HepG2 (cell line): ENCODE data around the gene SCYL1. TPM values are rescaled to one million over a fixed set of nuclear protein-coding genes. Genes with fewer than 3 reads are reported as not detected.

Experiments
- BRF2 ChIP-seq: sonication (generic); formaldehyde crosslinking; IDR thresholded peaks from 2 replicates; pipeline ENCODE4 v1.8.1; 2022; ENCODE audit warnings: mild to moderate bottlenecking, missing genetic modification reagents
- FOXM1 ChIP-seq: sonication (generic); formaldehyde crosslinking; IDR thresholded peaks from 2 replicates; pipeline ENCODE4 v1.5.0; 2020; ENCODE audit warnings: missing genetic modification reagents
- KAT7 ChIP-seq: IDR thresholded peaks from 2 replicates; pipeline ENCODE4 v1.6.1; 2018; ENCODE audit warnings: borderline replicate concordance, missing compliant biosample characterization
- KLF12 ChIP-seq: sonication (generic); formaldehyde crosslinking; IDR thresholded peaks from 2 replicates; pipeline ENCODE4 v1.4.0; 2020; ENCODE audit warnings: missing genetic modification reagents, borderline replicate concordance
- MED8 ChIP-seq: sonication (generic); formaldehyde crosslinking; IDR thresholded peaks from 2 replicates; pipeline ENCODE4 v1.8.1; 2023; ENCODE audit warnings: mild to moderate bottlenecking, missing genetic modification reagents; ENCODE audit not compliant: insufficient replicate concordance
- MTF2 ChIP-seq: sonication (generic); formaldehyde crosslinking; IDR thresholded peaks from 2 replicates; pipeline ENCODE4 v1.5.0; 2020; ENCODE audit warnings: missing genetic modification reagents, borderline replicate concordance
- NAIF1 ChIP-seq: sonication (generic); formaldehyde crosslinking; IDR thresholded peaks from 2 replicates; pipeline ENCODE4 v1.5.0; 2020; ENCODE audit warnings: mild to moderate bottlenecking, missing genetic modification reagents, borderline replicate concordance
- NFKBIZ ChIP-seq: IDR thresholded peaks from 2 replicates; pipeline ENCODE4 v1.6.1; 2018; ENCODE audit warnings: missing genetic modification reagents, missing compliant biosample characterization
- RAD21 ChIP-seq: fragments of 450-650 bp; formaldehyde crosslinking; IDR thresholded peaks from 2 replicates; pipeline ENCODE4 v1.5.0; 2020; ENCODE audit warnings: mild to moderate bottlenecking
- RXRA ChIP-seq: sonication (generic); formaldehyde crosslinking; IDR thresholded peaks from 2 replicates; pipeline ENCODE4 v1.5.1; 2020; ENCODE audit warnings: missing genetic modification reagents
- SOX6 ChIP-seq, 2 experiments: fragments of 450-650 bp in 1 of 2; sonication (generic) in 1 of 2; formaldehyde crosslinking in 1 of 2; IDR thresholded peaks; 2 replicates each; pipeline versions ENCODE4 v1.4.0 to v1.6.1; 2017 to 2020; ENCODE audit warnings: antibody characterized with exemption in 1 of 2, mild to moderate bottlenecking in 1 of 2, missing genetic modification reagents in 1 of 2
- TARDBP ChIP-seq: sonication (generic); formaldehyde crosslinking; IDR thresholded peaks from 2 replicates; pipeline ENCODE4 v1.8.0; 2022; ENCODE audit warnings: mild to moderate bottlenecking, missing genetic modification reagents
- TFDP2 ChIP-seq: sonication (generic); formaldehyde crosslinking; IDR thresholded peaks from 2 replicates; pipeline ENCODE4 v1.4.0; 2020; ENCODE audit warnings: missing genetic modification reagents
- ZBTB43 ChIP-seq: sonication (generic); formaldehyde crosslinking; conservative IDR thresholded peaks from 2 replicates; pipeline ENCODE4 v1.4.0; 2020; ENCODE audit warnings: missing genetic modification reagents
- ZNF101 ChIP-seq: sonication (generic); formaldehyde crosslinking; IDR thresholded peaks from 2 replicates; pipeline ENCODE4 v1.4.0; 2020; ENCODE audit warnings: mild to moderate bottlenecking, low read depth, missing genetic modification reagents, borderline replicate concordance
- ZNF260 ChIP-seq: sonication (generic); formaldehyde crosslinking; IDR thresholded peaks from 2 replicates; pipeline ENCODE4 v1.4.0; 2020; ENCODE audit warnings: missing genetic modification reagents, low read depth, mild to moderate bottlenecking, borderline replicate concordance
- ZNF503 ChIP-seq: sonication (generic); formaldehyde crosslinking; IDR thresholded peaks from 2 replicates; pipeline ENCODE4 v1.4.0; 2020; ENCODE audit warnings: missing genetic modification reagents
- ZNF619 ChIP-seq: sonication (generic); formaldehyde crosslinking; IDR thresholded peaks from 2 replicates; pipeline ENCODE4 v1.4.0; 2020; ENCODE audit warnings: mild to moderate bottlenecking, missing genetic modification reagents
- ZSCAN5A ChIP-seq: sonication (generic); formaldehyde crosslinking; IDR thresholded peaks from 2 replicates; pipeline ENCODE4 v1.8.0; 2022; ENCODE audit warnings: mild to moderate bottlenecking, missing genetic modification reagents, borderline replicate concordance
- polyA plus RNA-seq, 8 experiments: library from polyadenylated mRNA; depleted of rRNA in 3 of 8; stranded (reverse) in 7 of 8; unstranded in 1 of 8; fragments of >200 nt; fragmentation: Illumina TruSeq in 4 of 8; extraction: Trizol in 4 of 8; gene quantifications; 2 replicates each; pipeline versions ENCODE4 v1.2.1 to v1.2.3, GENCODE V29; 2011 to 2016; ENCODE audit warnings: low read depth in 4 of 8, missing spikeins in 1 of 8, mixed read lengths in 1 of 8; ENCODE audit not compliant: insufficient read depth in 1 of 8
- total RNA-seq, 5 experiments: library from RNA; depleted of rRNA; stranded (reverse); fragments of >200 nt; fragmentation: Illumina TruSeq; extraction: Trizol; gene quantifications; 2 replicates each; pipeline ENCODE4 v1.2.3, GENCODE V29; 2016; ENCODE audit warnings: low read depth in 1 of 5

The SCYL1 gene
- total and polyA plus RNA-seq, 2 of the 13 experiments (the other 11 are each of a cell fraction or from before 2014, with no cell fraction given), result 65.9 to 103 TPM

DNA sequence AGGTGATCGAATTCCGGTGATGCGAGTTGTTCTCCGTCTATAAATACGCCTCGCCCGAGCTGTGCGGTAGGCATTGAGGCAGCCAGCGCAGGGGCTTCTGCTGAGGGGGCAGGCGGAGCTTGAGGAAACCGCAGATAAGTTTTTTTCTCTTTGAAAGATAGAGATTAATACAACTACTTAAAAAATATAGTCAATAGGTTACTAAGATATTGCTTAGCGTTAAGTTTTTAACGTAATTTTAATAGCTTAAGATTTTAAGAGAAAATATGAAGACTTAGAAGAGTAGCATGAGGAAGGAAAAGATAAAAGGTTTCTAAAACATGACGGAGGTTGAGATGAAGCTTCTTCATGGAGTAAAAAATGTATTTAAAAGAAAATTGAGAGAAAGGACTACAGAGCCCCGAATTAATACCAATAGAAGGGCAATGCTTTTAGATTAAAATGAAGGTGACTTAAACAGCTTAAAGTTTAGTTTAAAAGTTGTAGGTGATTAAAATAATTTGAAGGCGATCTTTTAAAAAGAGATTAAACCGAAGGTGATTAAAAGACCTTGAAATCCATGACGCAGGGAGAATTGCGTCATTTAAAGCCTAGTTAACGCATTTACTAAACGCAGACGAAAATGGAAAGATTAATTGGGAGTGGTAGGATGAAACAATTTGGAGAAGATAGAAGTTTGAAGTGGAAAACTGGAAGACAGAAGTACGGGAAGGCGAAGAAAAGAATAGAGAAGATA, 25.7 kb upstream of the SCYL1 start, which contains the start of gene MALAT1 (continued):
- TF ChIP-seq TARDBP (CRISPR knock-in tag) (peak; percentile 80; the same call in 1 of the 2 replicates), ZSCAN5A (CRISPR knock-in tag) (peak; percentile 92; the same call in 1 of the 2 replicates), SOX6 (IDR thresholded peaks at IDR 0.05) (no peak), SOX6 (CRISPR knock-in tag; IDR thresholded peaks at IDR 0.05) (peak; percentile 51), NAIF1 (CRISPR knock-in tag) (peak; percentile 58; the same call in 1 of the 2 replicates), TFDP2 (CRISPR knock-in tag) (peak; percentile 80; the same call in 1 of the 2 replicates), KAT7 (CRISPR knock-in tag) (peak; percentile 66; the same call in 1 of the 2 replicates), KLF12 (CRISPR knock-in tag) (0 out of 2 replicates have a peak, but pooled peaks have one; percentile 75), ZBTB43 (CRISPR knock-in tag) (no peak), MED8 (CRISPR knock-in tag) (peak; percentile 88), RXRA (CRISPR knock-in tag) (peak; percentile 35; the same call in 1 of the 2 replicates), ZNF619 (CRISPR knock-in tag) (no peak), MTF2 (no peak), BRF2 (CRISPR knock-in tag) (no peak), NFKBIZ (CRISPR knock-in tag) (peak; percentile 81; the same call in 1 of the 2 replicates), ZNF503 (peak; percentile 46), RAD21 (CRISPR knock-in tag) (peak; percentile 59), ZNF101 (no peak), FOXM1 (CRISPR knock-in tag) (no peak), ZNF260 (CRISPR knock-in tag) (no peak)
